GM18907 (cell line): ENCODE measurements around the gene GGTLC2.
A peak's percentile ranks its signal among the peaks of the same experiment; 100 is the strongest.
"Not testable (repeated sequence)": the region's sequence is repeated elsewhere in the genome, so short reads cannot be mapped to it uniquely, and the experiment has no call there.

Experiments
- ATAC-seq: cut with Tn5 transposase; IDR thresholded peaks from one replicate; pipeline ENCODE4 v1.9.1; 2021; ENCODE audit warnings: mild to moderate bottlenecking, moderate library complexity; ENCODE audit not compliant: unreplicated experiment

The GGTLC2 gene

DNA sequence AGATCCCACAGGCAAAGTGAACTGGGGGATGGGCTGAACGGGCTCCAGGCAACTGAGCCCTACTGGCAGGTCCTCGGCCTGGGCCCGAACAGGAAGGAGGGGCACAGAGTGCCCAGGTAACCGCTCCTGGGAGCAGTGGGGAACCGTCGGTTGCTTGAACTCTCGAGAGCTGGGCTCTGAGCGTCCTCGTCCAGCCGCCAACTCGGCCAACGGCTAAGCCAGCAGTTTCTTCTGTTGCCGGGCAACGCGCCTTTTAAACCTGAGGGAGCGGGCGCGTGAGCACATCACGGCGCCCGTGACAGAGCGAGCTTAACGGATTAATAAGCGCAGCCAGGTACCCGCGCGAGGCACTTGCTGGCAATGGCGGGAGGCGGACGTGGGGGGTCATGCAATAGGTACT is at the start of gene GGTLC2:
Gene GGTLC2 (plus strand): TSS at position 301 of the 400 bp plus-strand sequence. CDS start 1,732 bp downstream, outside the sequence.
- not testable (repeated sequence) for ATAC-seq

DNA sequence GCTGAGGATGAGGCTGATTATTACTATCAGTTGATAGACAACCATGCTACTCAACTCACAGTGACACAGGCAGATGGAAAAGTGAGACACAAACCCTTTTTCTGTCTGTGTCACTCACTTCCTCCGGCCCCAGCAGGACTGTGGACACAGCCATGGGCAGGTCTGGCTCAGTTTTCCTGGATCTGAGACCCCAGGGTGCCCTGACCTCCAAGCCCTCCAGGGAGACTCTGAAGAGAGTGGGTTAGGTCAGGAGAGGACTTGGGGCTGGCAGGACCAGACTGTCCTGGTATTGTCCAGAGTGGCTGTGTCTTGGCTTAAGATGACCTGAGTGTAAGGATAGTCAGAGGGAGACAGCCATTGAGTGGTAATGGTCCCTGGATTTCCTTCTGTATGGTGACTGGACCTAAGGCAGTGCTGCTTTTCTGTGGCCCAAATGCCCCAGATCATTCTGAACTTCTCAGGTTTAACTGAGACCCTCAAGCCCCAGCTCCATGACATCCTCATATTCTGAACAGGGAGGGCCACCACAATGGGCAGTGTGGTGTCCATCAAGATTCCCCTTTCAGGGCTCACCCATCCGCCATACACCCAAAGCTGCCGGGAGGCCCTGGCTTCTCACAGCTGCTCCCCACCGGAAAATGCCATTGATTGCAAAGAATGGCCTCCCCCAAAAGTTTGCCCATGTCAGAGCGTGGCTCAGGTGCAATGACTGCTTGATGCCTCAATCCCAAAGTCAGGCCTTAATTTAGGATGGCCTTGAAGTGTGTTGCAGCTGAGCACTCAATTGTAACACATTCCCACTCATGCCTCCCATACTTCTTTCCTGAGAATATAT is 49.2 kb upstream of the GGTLC2 start:
- no peak for ATAC-seq

DNA sequence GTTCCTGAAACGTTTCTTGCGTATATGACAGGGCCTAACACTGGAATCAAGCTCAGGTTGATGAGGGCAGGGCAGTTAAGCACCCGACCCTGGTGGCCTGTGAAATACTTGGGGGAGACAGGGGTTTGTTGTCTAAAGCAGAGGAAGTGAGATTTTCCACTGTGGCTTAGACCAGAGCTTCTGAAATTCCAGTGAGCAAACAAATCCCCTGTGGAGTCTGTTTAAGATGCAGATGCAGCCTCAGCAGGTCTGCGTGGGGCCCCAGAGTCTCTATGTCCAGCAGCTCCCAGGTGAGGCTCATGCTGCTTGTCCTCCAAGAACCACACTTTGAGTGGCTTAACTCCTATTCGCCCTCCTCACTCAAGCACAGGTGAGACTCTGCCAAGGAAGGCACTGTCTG is 46.3 kb upstream of the GGTLC2 start:
- ATAC-seq = no peak

DNA sequence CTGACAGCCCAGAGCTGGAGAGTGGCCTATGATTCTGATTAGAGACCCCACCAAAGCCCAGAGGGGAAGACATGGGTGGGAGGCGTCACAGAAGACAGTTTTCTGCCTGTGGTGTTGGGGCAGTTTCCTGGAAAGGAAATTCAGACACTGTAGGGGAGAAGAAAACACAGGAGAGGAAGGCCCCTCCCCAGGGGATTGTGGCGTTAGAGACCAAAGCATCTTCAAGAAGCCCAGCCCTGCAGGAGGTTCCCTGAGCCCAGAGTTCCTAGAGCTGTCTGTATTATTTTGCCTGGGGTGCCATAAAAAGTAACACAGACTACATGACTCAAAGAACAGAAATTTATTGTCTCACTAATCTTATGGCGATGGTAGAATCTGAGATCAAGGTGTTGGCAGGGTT is 45.2 kb upstream of the GGTLC2 start:
- no peak for ATAC-seq

DNA sequence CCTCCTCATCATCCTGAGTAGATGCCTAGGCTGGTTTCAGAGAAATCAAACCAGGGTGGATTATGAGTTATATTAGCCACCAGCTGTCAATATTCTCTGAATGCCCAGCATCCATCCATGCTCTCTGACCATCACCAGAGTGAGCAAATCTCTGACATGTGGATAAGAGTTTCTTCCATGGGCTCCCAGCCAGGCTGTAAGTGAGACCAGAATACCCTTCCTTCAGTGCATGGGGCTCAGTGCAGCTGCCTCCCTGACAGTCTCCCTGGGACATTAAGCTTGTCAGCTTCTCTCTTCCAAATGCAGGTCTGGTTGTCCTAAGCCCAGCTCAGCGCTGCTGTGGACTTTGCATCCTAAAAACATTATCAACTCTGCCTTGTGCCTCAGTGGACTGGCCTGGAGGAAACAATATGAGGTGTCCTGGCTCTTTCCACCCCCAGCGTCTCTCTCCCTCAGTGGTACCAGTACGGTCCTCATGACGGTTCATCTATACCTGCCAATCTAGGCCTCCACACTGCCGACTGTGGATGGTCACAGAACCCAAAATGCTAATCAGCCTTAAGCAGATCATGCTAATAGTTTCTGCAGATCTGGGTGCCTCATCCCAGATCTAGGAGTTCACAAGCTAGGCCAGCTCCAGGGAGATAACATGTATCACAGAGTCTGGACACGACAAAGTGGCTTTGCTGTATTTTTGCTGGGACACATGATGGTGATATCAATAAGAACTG is 43.7 kb upstream of the GGTLC2 start:
- no peak for ATAC-seq

DNA sequence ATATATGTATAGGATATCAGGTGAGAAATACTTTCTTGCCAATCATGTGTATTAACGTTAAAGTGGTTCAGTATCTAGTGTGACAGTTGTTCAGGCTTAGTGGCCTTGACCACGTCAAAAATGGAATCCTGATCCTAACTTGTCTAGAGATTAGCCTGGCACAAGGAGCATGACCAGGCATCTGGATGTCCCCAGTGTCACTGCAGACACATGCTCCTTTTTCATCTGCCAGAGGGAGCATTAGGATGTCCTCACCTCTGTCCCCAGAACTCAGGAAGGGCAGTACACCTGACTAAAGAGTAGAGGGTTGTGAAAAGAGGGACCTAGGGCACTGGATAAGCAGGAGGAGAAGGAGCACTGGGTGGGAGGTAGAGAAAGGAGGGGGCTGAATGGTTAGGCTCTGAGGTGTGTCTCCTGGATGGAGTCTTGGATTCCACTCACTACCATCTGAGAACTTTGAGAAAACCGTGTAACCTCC is 40.9 kb upstream of the GGTLC2 start:
- no peak for ATAC-seq

DNA sequence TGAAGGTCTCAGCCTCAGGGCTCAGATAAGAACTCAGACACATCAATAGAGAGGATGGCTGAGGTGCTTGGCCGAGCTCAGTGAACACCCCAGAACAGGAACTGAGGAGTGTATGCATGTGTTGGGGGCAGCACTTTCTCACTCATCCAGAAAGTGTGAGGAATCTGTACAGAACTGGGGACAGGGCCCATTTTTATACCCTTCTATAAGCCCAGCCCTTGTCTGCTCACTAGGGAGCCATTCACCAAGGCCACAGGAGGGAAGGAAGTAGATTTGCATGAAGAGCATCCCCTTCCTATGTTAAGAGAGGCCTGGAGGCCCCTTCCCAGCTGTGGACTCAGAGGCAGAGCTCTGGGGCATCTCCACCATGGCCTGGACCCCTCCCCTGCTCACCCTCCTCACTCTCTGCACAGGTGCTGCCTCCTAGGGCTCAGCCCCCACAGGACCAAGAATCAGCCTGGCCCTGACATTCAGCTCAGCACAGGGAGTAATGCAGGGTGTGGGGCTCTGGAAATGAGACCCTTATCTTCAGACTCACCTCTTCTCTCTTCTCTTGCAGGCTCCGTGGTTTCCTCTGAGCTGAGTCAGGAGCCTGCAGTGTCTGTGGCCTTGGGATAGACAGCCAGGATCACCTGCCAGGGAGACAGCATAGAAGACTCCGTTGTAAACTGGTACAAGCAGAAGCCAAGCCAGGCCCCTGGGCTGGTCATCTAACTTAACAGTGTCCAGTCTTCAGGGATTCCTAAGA is 39.9 kb upstream of the GGTLC2 start:
- no peak for ATAC-seq

DNA sequence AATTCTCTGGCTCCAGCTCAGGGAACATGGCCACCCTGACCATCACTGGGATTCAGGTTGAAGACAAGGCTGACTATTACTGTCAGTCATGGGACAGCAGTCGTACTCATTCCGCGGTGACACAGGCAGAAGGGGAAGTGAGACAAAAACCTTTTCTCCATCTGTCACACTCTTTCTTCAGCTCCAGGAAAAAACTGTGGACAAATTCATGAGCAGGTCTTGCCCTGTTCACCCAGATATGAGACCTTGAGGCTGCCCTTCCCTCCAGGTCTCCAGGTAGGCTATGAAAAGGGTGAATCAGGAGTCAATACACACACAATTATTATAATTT is 39.4 kb upstream of the GGTLC2 start:
- no peak for ATAC-seq

DNA sequence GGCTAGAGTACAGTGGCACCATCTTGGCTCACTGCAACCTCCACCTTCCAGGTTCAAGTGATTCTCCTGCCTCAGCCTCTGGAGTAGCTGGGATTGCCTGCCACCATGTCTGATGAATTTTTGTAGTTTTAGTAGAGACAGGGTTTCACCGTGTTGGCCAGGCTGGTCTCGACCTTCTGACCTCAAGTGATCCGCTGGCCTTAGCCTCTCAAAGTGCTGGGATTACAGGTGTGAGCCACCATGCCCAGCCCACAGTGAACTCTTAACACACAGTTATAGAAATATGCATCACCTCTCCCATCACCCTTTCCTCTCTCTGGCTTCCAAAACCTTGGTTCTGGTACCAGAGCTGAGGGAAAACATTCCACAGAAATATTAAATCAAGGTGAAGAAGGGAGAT is 36.4 kb upstream of the GGTLC2 start:
- ATAC-seq = not testable (repeated sequence)

DNA sequence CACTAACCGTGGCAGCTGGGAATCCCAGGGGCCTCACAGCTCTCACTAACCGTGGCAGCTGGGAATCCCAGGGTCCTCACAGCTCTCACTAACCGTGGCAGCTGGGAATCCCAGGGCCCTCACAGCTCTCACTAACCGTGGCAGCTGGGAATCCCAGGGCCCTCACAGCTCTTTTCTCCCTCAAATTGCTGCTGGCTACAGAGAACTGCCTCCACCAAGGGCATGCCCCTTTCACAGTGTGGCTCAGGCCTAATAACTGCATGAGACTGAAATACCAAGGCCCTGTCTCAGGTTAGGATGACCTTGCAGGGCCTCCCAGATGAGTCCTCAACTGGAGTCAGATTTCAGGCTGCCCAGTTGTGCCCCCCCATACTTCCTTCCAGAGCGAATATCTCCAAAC is 35.1 kb upstream of the GGTLC2 start:
- ATAC-seq = no peak

DNA sequence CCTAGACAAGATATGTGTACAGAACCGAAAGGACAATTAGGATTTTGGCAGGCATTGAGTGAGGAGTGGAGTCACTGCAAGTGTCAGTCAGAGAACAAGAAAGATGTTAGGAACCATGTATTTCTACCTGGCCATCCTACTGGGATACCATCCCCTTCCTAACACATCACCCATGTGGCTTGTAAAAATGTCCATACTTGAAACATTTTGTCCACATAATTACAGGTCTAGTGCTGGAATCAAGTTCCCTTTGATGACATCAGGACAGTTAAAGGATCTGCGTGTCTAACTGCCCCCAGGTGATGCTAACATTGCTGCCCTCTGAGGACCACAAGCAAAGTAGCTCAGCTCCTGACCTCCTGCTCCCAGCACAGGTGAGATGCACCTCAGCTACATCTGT is 31.9 kb upstream of the GGTLC2 start:
- no peak for ATAC-seq

DNA sequence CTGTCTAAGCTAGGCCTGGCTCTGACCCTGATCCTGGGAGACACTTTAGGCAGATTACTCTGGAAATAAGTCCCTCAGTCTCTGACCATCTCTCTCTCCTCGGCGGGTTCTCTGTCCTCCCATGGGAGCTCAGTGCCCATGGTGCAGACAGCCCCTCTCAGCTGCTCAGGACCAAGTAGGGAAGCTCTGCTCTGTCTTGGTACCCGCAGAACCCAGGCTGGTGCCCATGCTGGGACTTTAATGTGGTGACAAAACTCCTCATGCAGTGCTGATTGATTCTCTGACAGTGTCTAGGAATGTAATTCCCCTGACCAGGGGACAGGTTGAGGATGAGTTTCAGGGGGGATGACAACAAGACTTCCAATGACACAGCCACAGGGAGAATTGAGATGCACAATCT is 30.3 kb upstream of the GGTLC2 start:
- ATAC-seq = no peak

DNA sequence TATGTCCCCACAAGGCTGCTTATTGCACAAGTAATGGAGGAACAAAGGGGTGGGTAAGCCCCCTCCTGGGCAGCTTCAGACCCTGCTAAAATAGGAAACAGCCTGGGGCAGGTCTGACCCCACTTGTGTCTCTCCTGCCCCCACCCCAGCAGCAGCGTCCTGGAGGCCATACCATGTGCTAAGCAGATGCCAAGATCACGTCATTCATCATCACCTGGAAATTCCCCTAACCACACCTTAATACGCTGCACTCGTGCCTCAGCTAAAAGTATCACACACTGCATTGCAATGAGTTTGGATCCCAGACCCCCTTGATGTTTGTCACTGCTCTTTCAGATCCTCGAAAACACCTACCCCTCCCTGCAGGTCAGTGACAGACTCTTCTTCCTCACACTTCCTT is 27.8 kb upstream of the GGTLC2 start:
- ATAC-seq = peak; percentile 54

DNA sequence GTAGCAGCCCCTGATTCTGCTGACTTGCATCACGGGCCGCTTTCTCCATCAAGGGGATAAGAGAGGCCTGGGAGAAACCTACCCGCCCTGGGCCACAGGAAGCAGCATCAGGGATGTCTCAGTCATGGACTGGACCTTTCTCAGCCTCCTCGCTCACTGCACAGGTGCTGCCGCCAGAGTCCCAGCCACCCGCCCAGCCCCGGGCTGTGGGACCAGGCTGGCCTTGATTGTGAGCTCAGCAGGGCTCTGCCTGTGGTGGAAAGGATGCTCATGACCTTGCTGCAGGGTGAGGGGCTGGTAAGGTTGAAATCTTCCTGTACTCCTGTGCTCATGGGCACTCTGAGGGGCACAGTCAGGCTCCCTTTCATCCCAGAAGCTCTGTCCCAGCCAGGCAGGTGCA is 26.0 kb upstream of the GGTLC2 start:
- no peak for ATAC-seq

DNA sequence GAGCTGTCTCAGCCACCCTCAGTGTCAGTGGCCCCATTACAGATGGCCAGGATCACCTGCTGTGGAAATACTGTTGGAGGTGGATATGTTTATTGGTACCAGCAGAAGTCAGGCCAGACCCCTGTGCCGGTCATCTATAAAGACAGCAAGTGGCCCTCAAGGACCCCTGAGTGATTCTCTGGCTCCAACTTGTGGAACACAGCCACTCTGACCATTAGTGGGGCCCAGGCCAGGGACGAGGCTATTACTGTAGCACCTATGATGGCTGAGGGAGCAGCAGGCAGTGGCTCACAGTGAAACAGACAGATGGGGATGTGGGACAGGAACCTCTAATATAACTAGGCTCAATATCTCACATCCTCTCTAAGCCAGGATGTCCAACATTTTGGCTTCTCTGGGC is 25.5 kb upstream of the GGTLC2 start:
- no peak for ATAC-seq

DNA sequence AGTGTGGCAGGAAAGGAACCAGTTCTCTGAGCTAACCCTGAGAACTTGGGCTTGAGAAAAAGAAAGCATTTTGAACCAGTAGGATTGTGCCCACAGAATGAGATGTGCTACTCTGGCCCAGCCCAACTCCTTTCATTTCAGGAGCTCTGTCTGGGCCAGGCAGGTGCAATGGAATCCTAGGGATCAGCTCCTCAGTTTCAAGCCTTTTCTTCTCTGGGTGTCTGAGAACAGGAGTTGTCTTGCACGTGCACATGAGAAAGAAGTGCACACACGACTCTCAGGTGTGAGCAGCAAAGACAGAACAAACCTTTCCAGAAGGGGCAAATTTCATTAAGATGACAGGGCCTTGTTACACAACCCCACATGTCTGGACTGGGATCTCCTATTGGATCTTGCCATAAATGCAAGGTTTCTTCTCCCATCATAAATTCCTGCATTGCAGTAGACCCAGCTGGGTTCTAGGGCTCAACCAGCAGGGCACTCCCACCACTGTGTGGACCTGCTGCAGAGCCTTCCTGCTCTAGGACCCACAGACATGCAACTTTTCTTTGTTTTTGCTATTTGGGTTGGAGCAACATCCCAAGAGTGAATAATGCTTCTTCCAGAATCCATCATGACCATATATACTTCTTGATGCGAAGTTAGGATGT is 24.5 kb upstream of the GGTLC2 start:
- no peak for ATAC-seq

DNA sequence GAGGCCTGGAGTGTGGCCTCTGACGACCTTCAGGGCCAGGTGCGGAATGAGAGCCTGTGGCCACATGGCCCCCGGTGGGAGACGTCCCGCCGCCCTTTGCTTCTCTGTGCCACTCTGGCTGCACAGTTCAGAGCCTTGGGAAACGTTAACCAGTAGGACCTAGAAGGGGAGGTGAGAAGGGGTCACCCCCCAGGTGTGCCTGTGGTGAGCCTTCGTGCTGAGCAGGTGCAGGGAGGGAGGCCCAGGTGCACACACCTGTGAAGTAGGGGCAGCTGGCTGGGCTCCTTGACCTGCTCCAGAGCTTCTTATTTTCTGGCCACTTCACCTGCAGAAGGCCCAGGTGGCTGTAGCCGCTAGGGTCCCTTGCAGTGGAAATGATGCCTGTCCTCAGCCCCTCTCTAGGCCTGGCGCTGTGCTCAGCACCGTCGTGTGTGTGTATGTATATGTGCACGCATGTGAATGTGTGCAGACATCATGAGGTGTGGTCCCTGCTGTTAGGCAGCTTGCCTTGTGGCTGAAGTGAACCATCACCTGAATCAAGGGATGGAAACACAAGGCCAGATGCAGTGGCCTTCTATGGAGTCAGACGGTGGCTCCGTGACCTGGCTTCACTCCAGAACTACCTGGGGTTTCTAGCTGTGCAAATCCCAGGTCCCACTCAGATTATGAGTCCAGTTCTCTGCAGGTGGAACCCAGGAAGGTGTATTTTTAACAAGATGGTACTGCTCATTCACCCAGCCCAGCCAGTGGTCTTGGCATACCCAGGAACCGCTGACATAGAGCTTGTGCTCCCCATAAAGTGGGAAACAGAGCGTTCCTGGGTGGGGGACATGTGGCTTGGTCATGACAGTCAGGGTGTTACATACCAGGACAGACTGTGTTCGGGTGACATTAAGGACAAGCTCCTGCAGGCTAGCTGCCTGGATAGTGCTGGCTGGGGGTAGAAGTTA is 15.6 kb upstream of the GGTLC2 start:
- ATAC-seq = not testable (repeated sequence)

DNA sequence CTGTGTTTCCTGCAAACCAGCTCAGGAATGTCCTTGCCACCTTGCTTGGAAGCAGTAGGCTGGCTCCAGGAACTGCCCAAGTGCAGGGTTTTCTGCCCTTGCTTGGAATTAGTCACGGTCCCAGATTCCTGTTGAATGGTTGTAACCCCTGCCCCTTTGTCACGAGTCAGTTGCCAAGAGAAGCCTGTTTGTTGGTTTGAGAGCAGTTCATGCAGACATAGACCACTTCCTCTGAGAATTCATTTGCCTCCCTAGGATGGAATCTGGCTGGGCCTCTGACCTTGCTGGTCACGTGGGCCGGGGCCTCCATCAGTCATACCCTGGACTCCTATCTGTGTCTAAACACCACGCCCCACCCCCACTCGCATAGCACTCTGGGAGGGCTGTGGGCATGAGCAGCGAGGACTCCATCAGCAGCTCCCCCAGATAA is 13.2 kb upstream of the GGTLC2 start:
- ATAC-seq = not testable (repeated sequence)

DNA sequence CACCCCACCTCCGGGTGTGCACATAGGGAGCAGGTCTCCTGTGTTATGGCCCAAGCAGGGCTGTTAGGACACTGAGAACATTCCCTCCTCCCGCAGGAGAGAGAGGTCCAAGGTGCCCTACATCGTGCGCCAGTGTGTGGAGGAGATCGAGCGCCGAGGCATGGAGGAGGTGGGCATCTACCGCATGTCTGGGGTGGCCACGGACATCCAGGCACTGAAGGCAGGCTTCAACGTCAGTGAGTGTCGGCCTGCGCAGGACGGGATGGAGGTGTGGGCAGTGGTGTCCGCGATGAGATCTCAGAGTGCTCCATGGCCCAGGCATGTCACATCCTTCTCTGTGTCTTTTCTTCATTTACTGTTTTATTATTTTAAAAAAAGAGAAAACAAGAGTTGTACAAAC is 12.2 kb upstream of the GGTLC2 start:
- ATAC-seq = not testable (repeated sequence)

DNA sequence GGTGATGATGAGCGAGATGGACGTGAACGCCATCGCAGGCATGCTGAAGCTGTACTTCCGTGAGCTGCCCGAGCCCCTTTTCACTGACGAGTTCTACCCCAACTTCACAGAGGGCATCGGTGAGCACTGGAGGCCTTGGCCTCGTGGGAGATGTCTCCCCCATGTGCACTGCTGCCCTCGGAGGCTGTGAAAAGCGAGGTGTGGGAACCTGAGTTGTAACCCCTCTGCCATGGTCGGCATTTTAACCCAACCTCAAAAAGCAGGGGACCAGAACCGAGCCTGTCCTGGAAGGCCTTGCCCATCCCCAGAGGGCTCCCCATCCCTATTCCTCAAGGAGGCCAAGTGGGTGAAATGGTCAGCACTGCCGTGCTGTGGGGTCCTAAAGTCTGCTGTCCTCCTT is 10.9 kb upstream of the GGTLC2 start:
- ATAC-seq = not testable (repeated sequence)
